OCI-LY3 (cell line): ENCODE measurements around the gene GRIK2.

Experiments used
- H2AFZ ChIP-seq: fragments of 200-600, 300-600 bp; shearing (Covaris generic); 2 replicates; pipeline ENCODE4 v1.6.0; 2014; ENCODE audit warnings: antibody characterized with exemption, low read depth, low read length
- H3K27ac ChIP-seq: fragments of 200-600, 300-600 bp; sonication (generic); 2 replicates; pipeline ENCODE4 v1.5.1; 2014; ENCODE audit warnings: mild to moderate bottlenecking, low read length, moderate library complexity, mixed read lengths
- H3K27me3 ChIP-seq: fragments of 200-600, 300-600 bp; sonication (generic); 2 replicates; pipeline ENCODE4 v1.6.1; 2014; ENCODE audit warnings: low read depth, low read length, mixed read lengths
- H3K36me3 ChIP-seq: fragments of 200-600, 300-600 bp; sonication (generic); replicated peaks from 2 replicates; pipeline ENCODE3; 2014; ENCODE audit warnings: low read depth, low read length, mixed read lengths
- H3K4me1 ChIP-seq: fragments of 300-600, 200-600 bp; sonication (generic); 2 replicates; pipeline ENCODE4 v1.6.1; 2014; ENCODE audit warnings: low read length, mixed read lengths
- H3K4me2 ChIP-seq: fragments of 200-600, 300-600 bp; sonication (generic); 2 replicates; pipeline ENCODE4 v1.6.1; 2014; ENCODE audit warnings: low read length, mixed read lengths
- H3K4me3 ChIP-seq: fragments of 300-600, 200-600 bp; sonication (generic); 2 replicates; pipeline ENCODE4 v1.5.1; 2014; ENCODE audit warnings: antibody characterized with exemption, mild to moderate bottlenecking, low read length, moderate library complexity
- H3K79me2 ChIP-seq: fragments of 300-600, 200-600 bp; shearing (Covaris generic); 2 replicates; pipeline ENCODE4 v1.6.1; 2014; ENCODE audit warnings: mild to moderate bottlenecking, low read length, mixed read lengths
- H3K9ac ChIP-seq: fragments of 300-600, 200-600 bp; shearing (Covaris generic); 2 replicates; pipeline ENCODE4 v1.6.0; 2014; ENCODE audit warnings: mild to moderate bottlenecking, low read length, moderate library complexity
- H3K9me3 ChIP-seq: fragments of 200-600, 300-600 bp; shearing (Covaris generic); 2 replicates; pipeline ENCODE4 v1.6.1; 2014; ENCODE audit warnings: low read length, mixed read lengths; ENCODE audit not compliant: insufficient read depth
- H4K20me1 ChIP-seq: fragments of 200-600, 300-600 bp; sonication (generic); 2 replicates; pipeline ENCODE4 v1.6.1; 2016; ENCODE audit warnings: low read length, mixed read lengths; ENCODE audit not compliant: insufficient read depth
- EZH2phosphoT487 ChIP-seq: fragments of 200-600 bp; shearing (Covaris generic); IDR thresholded peaks from 2 replicates; pipeline ENCODE4 v1.6.1; 2018; ENCODE audit warnings: antibody characterized with exemption, mixed run types, low read depth
- TF ChIP-seq, protein P1 (sequence below): fragments of 200-600, 300-600 bp; sonication (generic); IDR thresholded peaks from 2 replicates; pipeline ENCODE4 v1.5.1; 2014; ENCODE audit warnings: antibody characterized with exemption, low read length, low read depth

The GRIK2 gene

GRCh38 chr6:101403216-101403945 is 9.9 kb downstream of the GRIK2 start:
- no peaks in the 10 kb centered on the region for H3K27me3 ChIP-seq
- no peak overlapping the region for H3K27ac ChIP-seq
- H3K4me1 ChIP-seq, result peaks cover 17% of the 10 kb centered on the region
- H4K20me1 ChIP-seq, result no peaks in the 10 kb centered on the region
- no peak for TF ChIP-seq EZH2phosphoT487
- TF ChIP-seq, protein P1, sequence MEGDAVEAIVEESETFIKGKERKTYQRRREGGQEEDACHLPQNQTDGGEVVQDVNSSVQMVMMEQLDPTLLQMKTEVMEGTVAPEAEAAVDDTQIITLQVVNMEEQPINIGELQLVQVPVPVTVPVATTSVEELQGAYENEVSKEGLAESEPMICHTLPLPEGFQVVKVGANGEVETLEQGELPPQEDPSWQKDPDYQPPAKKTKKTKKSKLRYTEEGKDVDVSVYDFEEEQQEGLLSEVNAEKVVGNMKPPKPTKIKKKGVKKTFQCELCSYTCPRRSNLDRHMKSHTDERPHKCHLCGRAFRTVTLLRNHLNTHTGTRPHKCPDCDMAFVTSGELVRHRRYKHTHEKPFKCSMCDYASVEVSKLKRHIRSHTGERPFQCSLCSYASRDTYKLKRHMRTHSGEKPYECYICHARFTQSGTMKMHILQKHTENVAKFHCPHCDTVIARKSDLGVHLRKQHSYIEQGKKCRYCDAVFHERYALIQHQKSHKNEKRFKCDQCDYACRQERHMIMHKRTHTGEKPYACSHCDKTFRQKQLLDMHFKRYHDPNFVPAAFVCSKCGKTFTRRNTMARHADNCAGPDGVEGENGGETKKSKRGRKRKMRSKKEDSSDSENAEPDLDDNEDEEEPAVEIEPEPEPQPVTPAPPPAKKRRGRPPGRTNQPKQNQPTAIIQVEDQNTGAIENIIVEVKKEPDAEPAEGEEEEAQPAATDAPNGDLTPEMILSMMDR, result no peak
- no peaks in the 10 kb centered on the region for H3K9me3 ChIP-seq
- H3K4me3 ChIP-seq, result no peak overlapping the region
- no peak overlapping the region for H3K4me2 ChIP-seq
- no peaks in the 10 kb centered on the region for H3K79me2 ChIP-seq
- H2AFZ ChIP-seq, result no peak overlapping the region
- no peak overlapping the region for H3K9ac ChIP-seq
- no peaks in the 10 kb centered on the region for H3K36me3 ChIP-seq

GRCh38 chr6:101404775-101405174 is 11.3 kb downstream of the GRIK2 start:
- no peaks in the 10 kb centered on the region for H4K20me1 ChIP-seq
- H3K4me3 ChIP-seq, result no peak overlapping the region
- TF ChIP-seq, protein P1, result no peak
- no peak for TF ChIP-seq EZH2phosphoT487
- no peaks in the 10 kb centered on the region for H3K79me2 ChIP-seq
- no peak overlapping the region for H2AFZ ChIP-seq
- no peak overlapping the region for H3K4me2 ChIP-seq
- H3K27me3 ChIP-seq, result no peaks in the 10 kb centered on the region
- H3K36me3 ChIP-seq, result no peaks in the 10 kb centered on the region
- H3K9me3 ChIP-seq, result no peaks in the 10 kb centered on the region
- no peak overlapping the region for H3K9ac ChIP-seq
- H3K4me1 ChIP-seq, result peaks cover 17% of the 10 kb centered on the region
- H3K27ac ChIP-seq, result no peak overlapping the region

DNA sequence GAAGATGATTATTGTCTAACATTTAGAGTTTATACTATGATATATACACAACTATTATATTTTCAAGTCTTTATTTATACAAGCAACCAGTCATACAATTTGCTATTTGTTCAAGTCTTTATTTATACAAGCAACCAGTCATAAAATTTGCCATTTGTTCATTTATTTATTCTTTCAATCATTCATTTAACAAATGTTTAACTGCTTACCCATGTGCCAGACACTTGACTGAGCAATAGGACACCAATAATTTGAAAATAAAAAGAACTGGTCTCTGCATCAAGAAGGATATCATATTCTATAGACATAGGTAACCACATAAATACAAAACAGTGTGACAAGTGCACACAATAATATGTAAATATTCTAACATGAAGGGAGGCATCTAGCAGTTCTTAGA is 20.3 kb downstream of the GRIK2 start:
- Histone ChIP-seq H3K36me3 (no peaks in the 10 kb centered on the region), H3K4me2 (no peak overlapping the region), H3K27me3 (no peaks in the 10 kb centered on the region), H2AFZ (no peak overlapping the region), H4K20me1 (no peaks in the 10 kb centered on the region), H3K4me1 (no peaks in the 10 kb centered on the region), H3K9me3 (no peaks in the 10 kb centered on the region), H3K27ac (no peak overlapping the region), H3K4me3 (no peak overlapping the region), H3K9ac (no peak overlapping the region), H3K79me2 (no peaks in the 10 kb centered on the region)
- TF ChIP-seq, protein P1, result no peak
- TF ChIP-seq EZH2phosphoT487, result no peak

GRCh38 chr6:101417900-101418299 is 24.4 kb downstream of the GRIK2 start:
- Histone ChIP-seq H4K20me1 (no peaks in the 10 kb centered on the region), H3K4me1 (no peaks in the 10 kb centered on the region), H2AFZ (no peak overlapping the region), H3K9me3 (no peaks in the 10 kb centered on the region), H3K27me3 (no peaks in the 10 kb centered on the region), H3K79me2 (no peaks in the 10 kb centered on the region), H3K4me3 (no peak overlapping the region), H3K36me3 (no peaks in the 10 kb centered on the region), H3K27ac (no peak overlapping the region), H3K4me2 (no peak overlapping the region), H3K9ac (no peak overlapping the region)
- TF ChIP-seq, protein P1, result no peak
- TF ChIP-seq EZH2phosphoT487, result no peak
